Kidney epithelial cell (primary cell): ENCODE measurements around the gene CFAP45. TPM values are rescaled to one million over a fixed set of nuclear protein-coding genes. Genes with fewer than 3 reads are reported as not detected.

Experiments used
- DNase-seq: peaks from one replicate; pipeline ENCODE4 v3.0.0-alpha.2; 2010; ENCODE audit warnings: low read depth
- H3K27me3 ChIP-seq: 2 replicates; pipeline ENCODE4 v1.6.0; 2011; ENCODE audit warnings: low read length; ENCODE audit not compliant: control insufficient read depth, insufficient read depth
- H3K36me3 ChIP-seq: 2 replicates; pipeline ENCODE4 v1.5.1; 2011; ENCODE audit warnings: low read length; ENCODE audit not compliant: control insufficient read depth, insufficient read depth
- H3K4me3 ChIP-seq: 2 replicates; pipeline ENCODE4 v1.5.1; 2011; ENCODE audit warnings: low read depth, mild to moderate bottlenecking, control low read depth, low read length
- total RNA-seq: library from RNA; depleted of rRNA; stranded (reverse); fragments of >200 nt; gene quantifications from 2 replicates; pipeline ENCODE4 v1.2.3, GENCODE V29; 2015
- TF ChIP-seq, protein P1 (sequence below): IDR thresholded peaks from 2 replicates; pipeline ENCODE4 v1.5.1; 2011; ENCODE audit warnings: mild to moderate bottlenecking, moderate library complexity, low read length, control low read depth, inconsistent platforms; ENCODE audit not compliant: insufficient read depth, poor library complexity, severe bottlenecking

Gene CFAP45
- total RNA-seq, 1 donor from 2014 or later = 2.0 TPM

GRCh38 chr1:159922511-159923202, 22.7 kb upstream of the CFAP45 start:
- TF ChIP-seq, protein P1, sequence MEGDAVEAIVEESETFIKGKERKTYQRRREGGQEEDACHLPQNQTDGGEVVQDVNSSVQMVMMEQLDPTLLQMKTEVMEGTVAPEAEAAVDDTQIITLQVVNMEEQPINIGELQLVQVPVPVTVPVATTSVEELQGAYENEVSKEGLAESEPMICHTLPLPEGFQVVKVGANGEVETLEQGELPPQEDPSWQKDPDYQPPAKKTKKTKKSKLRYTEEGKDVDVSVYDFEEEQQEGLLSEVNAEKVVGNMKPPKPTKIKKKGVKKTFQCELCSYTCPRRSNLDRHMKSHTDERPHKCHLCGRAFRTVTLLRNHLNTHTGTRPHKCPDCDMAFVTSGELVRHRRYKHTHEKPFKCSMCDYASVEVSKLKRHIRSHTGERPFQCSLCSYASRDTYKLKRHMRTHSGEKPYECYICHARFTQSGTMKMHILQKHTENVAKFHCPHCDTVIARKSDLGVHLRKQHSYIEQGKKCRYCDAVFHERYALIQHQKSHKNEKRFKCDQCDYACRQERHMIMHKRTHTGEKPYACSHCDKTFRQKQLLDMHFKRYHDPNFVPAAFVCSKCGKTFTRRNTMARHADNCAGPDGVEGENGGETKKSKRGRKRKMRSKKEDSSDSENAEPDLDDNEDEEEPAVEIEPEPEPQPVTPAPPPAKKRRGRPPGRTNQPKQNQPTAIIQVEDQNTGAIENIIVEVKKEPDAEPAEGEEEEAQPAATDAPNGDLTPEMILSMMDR = no peak
- H3K27me3 ChIP-seq = no peaks in the 10 kb centered on the region
- peak overlapping the region; percentile 76 for H3K4me3 ChIP-seq
- peaks cover 3% of the 10 kb centered on the region for H3K36me3 ChIP-seq
- DNase-seq = no peak

- Histone ChIP-seq H3K4me3 (no peak overlapping the region), H3K36me3 (peaks cover 4% of the 10 kb centered on the region), H3K27me3 (no peaks in the 10 kb centered on the region)
- TF ChIP-seq, protein P1 = no peak
- DNase-seq = no peak
Observed at GRCh38 chr1:159921700-159922504, 21.9 kb upstream of the CFAP45 start.

DNA sequence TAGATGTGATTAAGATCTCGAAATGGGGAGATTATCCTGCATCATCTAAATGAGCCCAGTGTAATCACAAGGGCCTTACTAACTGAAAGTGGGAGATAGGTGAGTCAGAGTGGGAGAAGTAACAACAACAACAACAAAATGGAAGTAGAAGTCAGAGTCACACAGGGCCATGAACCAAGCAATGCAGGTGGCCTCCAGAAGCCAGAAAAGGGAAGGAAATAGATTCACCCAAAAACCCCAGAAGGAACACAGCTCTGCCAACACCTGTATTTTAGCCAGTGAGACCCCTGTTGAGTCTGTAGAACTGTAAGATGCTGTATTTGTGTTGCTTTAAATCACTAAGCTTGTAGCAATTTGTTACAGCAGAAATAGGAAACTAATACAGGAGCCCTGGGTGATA, 21.3 kb upstream of the CFAP45 start:
- no peak overlapping the region for H3K4me3 ChIP-seq
- no peak for DNase-seq
- TF ChIP-seq, protein P1 = no peak
- H3K36me3 ChIP-seq = peaks cover 4% of the 10 kb centered on the region
- no peaks in the 10 kb centered on the region for H3K27me3 ChIP-seq

DNA sequence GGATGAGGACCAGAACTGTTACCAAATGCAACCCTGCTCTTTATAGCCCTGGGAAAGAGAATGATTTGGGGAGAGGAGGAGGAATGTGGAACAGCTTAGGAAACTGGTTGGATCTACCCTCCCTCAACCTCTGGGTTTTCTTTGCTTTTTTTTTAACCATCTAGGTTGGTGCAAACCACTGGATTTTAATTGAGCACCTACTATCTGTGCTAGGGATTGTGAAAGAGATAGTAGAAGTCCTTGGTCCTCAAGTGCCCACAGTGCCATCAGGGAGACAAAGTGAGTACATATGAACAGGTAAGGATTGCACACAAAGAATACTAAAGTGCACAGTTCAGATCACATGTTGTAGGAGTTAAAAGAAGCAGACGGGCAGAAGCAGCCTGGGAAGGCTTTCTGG, 20.7 kb upstream of the CFAP45 start:
- DNase-seq = no peak
- Histone ChIP-seq H3K4me3 (no peak overlapping the region), H3K36me3 (peaks cover 4% of the 10 kb centered on the region), H3K27me3 (no peaks in the 10 kb centered on the region)
- TF ChIP-seq, protein P1 = no peak

- TF ChIP-seq, protein P1 = no peak
- Histone ChIP-seq H3K36me3 (peaks cover 4% of the 10 kb centered on the region), H3K27me3 (no peaks in the 10 kb centered on the region), H3K4me3 (no peak overlapping the region)
- DNase-seq = no peak
Observed at GRCh38 chr1:159920202-159920601, 20.2 kb upstream of the CFAP45 start.
